ENCODE data around the gene FEZF1.

The FEZF1 gene

DNA sequence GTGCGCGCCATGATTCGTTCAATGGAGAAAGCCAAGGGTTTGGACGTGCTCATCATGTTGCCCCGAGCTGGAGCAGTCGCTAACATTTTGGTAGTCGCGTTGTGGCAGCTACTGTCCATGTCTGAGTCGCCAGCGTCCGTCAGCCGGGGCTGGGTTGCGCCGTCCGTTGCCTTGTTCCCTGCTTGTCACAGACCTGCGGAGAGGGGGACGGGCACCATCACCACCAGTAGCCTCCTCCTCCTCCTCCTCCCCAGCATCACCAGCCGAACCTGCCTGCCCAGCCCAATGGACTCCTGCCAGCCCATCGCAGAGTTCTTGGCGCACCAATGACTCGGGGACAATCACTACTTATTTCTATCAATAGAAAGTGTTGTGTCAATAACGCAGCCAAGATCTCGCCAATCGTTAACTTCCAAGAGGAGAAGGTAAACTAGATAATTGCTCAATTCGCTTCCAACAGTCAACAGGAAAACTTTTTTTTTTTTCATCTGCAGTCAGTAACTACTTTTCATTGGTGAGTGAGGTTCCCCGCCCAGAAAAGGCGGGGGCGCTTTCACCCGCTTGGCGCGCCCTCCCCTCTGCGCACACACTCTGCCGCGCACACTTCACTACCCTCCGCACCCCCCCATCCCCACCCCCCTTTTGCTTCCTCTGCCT, at the start of gene FEZF1:
Gene FEZF1, minus strand, starts transcription at position 432 of the 657 bp plus-strand sequence. Its CDS starts 313 bp downstream, at position 119.
- DNase-seq, result no peak

DNA sequence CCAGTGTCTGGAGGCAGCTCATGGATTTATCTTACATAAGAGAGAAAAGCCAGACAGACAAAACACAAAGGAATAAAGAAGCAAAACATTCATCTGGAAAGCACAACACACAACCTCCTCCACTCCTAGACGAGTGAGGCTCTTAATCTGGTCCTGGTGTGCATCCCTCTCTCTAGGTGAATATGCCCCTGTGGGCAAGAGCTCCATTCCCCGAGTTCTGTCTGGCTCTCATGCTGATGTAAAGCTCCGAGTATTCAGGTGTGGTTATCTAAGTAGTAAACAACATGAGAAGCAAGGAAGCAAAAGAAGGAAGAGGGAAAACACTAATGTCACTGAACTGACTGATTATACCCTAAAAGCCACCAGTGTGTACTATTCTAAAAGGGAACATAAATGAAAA, 47.9 kb upstream of the FEZF1 start:
- no peak for DNase-seq

DNA sequence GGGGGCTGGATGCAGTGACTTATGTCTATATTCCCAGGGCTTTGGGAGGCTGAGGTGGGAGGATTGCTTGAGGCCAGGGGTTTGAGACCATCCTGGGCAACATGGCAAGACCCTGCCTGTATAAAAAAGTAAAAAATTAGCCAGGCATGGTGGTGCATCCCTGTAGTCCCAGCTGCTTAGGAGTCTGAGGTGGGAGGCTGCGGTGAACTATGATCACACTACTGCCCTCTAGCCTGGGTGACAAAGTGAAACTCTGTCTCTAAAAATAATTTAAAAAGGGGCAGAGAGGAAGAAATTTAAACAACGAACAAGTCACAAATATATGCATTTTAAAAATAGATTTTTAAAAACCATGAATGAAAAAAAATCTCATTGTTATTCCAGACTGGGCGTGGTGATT, 46.2 kb upstream of the FEZF1 start:
- no peak for DNase-seq

DNA sequence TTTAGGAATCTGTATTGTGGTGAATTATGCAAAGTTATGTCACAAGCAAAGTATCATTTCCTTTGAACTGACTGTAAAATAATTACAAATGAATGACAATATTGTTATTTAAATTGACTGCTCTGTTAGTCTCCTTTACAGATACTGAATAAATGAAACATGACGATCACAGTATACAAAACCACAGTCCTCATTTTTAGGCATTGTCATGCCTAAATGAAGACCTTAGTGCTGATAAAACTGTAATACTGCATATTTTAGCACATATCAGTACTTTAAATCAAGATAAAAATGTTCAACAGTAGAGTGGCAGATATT, 39.7 kb upstream of the FEZF1 start:
- no peak for DNase-seq

DNA sequence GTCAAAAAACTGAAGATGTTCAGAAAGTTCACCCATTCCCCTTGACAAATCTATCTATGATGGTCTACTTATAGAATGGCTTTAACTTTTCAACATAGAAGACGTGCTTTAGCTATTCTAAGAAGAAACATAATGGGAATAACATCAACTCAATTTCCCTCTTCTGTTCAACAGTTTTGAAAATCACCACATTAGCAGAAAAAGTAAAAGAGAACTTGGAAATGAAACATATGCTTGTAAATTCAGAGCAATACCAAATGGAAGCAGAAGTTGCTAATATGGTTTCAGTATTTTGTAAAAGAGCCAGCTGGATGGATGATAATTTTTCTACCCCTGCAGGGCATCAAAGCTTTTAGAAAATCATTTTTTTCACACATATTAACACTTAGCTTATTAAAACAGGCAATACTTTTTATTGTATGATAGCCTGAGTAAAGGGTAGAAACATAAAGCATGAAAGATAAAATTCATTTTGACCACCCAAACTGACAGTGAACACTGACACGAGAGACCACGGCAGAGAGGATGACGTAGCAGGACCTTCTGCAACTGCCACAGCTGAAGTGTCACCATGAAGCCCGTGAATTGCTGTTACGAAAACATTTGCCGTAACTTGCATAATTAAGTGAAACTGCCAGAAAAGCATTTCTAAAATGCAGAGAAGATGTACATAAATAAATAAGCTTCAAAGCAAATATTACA, 39.2 kb upstream of the FEZF1 start:
- DNase-seq, result no peak

DNA sequence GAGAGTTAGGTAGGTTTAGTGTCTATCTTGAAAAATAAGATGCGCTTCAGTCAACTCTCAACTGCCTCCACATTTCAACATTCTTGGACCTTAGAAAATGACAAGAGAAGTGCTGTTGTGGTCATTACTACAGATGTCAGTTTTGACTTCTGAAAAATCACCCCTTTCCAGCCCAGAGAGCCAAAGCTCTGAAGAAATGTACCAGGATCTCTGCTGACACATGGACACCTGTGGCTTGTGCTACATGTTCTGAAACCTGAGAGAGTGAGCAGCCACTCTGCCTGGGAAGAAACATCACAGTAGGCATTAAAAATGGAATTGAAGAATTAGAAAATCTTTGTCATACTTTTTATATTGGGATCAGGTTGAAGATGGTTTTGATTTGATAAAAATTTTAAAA, 35.9 kb upstream of the FEZF1 start:
- DNase-seq, result no peak

DNA sequence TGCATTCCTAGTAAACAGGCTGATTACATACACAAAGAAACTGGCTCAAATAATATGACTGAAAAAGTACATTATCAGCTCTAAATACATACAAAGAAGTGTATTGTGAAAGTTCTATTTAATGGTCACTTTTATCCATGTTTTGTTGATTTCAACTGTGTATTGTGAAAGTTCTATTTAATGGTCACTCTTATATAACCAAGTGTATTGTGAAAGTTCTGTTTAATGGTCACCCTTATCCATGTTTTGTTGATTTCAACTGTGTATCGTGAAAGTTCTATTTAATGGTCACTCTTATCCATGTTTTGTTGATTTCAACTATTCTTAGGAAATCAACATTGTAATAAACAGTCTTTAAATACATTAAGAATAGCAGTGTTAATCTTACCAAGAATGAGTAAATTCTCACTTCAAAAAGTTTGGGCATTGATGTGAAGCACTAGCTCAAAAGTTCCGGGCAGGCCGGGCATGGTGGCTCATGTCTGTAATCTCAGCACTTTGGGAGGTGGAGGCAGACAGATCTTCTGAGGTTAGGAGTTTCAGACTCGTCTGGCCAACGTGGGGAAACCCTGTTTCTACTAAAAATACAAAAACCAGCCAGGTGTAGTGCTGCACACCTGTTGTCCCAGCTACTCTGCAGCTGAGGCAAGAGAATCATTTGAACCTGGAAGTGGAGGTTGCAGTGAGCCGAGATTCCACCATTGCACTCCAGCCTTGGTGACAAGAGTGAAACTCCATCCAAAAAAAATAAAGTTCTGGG, 34.8 kb upstream of the FEZF1 start:
- no peak for DNase-seq

DNA sequence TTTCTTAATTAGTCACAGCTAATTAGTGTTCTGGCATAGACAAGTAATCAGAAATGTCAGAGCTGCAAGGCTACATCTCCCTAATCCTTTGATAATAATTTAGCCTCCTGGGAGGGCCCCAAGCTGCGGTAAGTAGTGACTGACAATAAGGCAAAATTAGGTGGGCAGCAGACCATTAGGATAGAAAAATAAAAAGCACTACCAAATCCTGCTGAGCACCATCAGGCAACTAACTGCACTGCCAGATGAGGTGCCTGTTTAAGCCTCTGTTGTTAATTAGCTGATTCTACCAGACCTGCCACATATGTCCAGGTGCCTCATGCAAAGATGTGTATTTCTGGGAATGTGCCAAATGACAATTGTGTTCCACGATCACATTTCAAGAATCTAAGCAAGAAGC, 32.5 kb upstream of the FEZF1 start:
- no peak for DNase-seq

DNA sequence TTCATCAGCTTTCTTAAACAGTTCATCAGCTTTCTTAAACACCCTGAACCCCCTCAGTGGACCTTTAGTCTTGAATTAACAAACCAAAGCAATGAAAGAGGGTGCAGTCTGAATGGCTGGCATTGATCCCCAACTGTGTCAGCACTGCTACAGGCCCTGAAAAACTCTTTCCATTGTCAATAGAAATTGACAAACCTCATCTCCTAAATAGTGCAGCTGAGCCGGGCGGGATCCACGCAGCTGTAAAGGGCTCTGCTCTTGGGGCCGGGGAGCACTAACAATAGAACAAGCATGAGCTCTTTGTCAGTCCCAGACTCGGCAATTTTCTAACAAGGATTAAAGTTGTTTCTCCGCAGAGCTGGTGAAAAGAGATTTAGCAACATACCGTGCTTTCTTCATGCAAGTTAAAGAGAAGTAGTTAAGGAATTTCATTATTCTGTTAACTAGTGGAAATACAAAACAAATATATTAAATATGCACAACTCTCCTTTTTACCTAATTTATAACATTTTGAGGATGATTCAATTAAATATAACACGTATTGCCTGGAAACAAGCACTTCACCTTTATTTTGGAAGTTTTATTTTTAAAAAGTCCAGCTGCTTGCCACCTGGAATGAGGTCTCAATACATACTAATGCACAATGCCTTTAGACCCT, 24.7 kb upstream of the FEZF1 start:
- DNase-seq, result no peak

DNA sequence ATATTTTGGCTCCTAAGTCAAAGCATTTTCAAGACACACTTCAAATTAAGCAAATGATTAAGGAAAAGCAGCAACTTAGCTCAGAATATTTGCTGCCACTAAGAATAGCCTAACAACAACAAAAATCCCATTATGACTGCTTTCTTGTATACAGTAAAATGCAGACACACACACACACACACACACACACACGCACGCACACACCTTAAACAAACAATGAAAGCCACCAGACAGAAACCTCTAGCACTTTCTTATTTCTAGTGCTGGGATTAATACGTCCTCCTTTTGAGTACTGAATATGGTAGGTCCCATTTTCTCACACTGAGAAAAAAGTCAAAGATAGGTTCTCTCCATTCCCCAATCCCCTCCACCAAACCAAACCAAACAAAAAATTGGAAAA, 23.4 kb upstream of the FEZF1 start:
- DNase-seq, result no peak

DNA sequence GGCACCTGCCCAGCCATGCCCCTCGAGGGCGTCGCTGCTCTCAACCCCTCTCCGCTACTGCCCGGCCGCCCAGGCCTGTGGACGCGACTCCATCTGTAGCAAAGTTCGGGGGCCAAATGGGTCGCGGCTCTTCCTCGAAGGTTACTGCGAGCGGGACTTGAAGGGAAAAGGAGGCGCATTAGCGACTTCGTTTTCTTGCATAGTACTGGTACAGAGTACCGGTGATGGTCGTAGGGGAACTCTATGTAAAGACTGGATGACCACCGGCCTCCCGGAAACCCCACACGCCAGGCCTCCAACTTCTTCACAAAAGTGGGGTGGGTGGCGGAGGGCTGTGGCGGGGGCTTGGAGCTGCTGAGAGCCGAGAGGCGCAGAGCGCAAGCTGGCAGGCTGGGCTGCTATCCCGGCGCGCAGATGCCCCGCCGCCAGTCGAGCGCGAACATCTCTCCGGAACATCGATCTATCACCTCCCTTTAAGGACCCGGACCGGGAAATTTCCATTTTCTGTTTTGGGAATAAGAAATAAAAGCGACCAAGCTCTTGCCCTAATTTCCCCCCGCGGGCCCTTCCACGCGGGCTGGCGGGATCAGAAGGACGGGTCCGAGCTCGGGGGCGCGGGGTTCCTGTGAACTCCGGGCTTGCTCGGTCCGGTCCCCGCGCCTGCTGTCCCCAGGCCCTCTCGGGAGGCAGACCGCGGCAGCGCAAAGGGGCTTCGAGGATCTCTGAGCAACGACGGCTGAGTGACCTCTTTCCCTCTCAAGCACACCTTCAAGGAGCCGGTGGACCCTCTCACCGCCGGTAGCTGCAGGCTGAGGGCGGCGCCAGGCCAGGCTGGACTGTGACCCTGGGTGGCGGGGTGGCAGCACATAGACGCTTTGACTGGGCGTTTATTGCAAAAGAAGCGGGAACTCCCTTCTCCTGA, 12.2 kb upstream of the FEZF1 start:
- DNase-seq, result no peak

DNA sequence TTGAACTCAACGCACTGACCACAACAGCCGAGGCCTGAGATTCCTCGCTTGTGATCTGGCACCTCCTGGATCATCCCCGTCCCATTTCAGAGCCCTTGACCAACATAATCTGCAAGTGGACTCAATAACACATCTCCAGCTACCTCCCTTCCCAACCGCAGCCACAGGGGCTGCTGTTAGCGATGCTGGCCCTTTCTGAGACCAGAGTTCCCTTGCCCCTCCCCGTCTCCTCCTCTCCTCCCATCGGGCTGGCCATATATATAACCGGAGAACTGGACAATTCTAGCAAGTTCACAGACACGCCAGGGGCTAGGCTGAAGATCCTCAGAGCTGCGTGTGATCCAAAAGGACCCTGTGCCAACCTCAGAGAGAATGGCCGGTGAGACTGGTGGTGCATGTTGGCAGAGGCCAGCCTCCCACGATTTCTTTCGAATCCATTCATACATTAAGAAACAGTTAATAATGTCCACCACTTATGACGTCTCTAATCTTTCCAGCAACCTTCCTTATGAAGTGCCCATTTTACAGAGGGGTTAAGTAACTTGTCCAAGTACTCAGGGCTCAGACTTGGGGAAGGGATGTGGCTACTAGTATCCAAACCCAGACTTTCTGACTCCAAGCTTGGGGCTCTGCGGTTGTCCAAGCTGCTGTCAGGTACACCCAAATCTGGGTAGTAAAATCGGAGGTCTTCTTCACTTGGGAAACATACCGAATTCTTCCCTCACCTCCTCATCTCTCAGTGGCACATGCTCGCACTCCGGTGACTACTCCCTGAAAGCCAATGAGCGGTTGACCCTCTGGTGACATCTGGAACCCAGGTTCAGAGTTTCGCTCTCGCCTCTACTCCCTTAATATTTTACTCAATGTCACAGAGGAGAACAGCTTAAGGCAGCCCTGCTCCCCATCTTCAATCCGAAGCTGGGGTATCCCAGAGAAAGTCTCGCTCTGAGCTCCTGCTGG, 11.2 kb upstream of the FEZF1 start:
- no peak for DNase-seq

DNA sequence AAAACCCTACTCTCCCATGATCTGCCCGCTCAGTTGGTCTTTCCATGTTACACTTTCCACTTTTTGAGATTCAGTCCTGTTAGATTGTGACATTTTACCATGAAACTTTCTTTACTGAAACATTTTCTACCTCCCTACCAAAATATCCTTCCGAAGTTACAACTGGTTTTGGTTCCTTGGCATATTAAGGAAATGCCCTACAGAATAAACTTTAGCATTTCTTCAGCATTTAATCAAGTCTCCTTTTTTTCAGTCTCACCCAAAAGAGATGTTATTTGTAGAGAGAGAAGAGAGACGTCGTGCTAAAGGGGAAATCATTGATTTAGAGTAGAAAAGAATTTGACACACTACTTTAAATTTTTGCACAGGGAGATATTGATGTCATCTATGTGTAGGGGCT, 9.7 kb upstream of the FEZF1 start:
- DNase-seq, result no peak

DNA sequence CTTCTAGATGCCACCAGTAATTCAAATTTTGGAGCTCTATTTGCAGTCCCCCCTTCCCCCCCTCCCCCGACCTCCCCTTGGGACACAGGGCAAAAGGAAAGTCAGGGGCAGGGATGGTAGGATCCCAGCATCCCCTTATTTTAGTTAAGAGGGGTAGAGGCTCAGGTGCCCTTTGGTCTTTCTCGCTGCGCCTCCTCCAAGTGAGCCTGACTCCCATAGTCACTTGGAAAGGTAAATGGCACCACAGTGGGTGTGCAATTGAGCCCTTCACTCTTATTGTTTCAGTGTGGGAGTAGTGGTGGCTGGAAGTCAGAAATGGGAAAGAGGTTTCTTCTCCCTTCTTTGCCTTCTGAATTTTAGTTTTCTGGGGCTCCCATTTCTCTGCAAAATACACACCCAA, 8.2 kb upstream of the FEZF1 start:
- DNase-seq, result no peak

DNA sequence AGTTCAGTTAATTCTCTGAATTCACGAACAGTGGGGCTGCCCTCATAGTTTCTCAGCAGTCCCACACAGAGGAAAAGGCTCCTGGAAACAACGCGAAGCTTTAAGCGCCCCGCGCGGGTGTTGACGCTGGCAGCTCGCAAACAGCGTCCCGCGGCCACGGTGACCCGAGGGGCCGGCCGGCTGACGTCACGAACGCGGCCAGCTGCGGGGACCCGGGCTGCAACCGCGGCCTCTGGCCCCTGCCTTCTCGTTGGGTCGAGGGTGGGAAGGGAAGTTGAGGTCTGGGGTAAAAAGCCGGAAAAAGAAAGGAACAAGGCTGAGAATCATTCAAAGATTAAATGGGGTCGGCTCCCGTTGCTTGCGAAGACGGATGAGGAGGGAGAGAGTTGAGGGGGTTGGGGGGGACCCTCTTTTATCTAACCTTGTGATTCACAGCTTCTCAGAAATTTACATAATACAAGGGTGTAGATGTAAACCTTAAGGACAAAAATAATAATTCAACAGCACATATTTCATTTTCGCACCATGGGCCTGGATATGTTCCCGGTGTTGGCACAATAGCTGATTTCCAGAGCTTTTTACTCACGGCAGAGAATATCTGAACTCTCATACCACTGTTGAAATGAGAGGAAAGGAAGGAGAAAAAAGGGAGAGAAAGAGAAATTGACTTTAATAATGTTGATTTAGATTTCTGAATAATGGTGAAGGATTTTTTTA, 7.3 kb upstream of the FEZF1 start:
- no peak for DNase-seq

DNA sequence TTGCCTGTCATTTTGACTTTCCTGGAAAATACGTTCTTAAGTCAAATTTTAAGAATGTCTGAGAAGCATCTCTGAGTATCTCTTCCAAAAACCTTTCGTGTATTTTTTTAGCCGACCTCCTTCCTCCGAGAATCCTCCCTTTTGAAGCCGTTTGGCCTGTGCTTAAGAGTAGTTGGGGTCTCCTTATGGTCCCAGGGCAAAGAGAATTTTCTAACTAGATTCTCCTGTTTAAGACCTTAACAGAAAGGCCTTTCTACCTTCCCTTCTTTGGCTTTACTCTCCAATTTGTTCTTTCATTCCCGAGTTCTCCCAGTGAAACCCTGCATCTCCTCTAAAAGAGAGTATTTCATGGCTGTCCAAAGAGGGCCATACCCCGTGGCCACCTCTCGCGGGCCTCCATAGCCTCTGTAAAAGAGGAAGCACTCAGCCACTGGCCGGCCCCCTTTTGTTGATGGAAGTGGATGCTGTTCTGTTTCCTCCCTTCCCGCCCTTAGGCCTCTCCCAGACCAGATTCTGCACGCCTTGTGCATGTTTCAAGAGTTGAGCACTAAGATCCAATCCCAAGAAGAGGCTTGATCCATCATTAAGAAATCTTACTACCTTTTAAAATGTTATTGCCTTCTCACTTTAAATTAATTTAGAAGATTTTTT, 6.6 kb upstream of the FEZF1 start:
- no peak for DNase-seq

DNA sequence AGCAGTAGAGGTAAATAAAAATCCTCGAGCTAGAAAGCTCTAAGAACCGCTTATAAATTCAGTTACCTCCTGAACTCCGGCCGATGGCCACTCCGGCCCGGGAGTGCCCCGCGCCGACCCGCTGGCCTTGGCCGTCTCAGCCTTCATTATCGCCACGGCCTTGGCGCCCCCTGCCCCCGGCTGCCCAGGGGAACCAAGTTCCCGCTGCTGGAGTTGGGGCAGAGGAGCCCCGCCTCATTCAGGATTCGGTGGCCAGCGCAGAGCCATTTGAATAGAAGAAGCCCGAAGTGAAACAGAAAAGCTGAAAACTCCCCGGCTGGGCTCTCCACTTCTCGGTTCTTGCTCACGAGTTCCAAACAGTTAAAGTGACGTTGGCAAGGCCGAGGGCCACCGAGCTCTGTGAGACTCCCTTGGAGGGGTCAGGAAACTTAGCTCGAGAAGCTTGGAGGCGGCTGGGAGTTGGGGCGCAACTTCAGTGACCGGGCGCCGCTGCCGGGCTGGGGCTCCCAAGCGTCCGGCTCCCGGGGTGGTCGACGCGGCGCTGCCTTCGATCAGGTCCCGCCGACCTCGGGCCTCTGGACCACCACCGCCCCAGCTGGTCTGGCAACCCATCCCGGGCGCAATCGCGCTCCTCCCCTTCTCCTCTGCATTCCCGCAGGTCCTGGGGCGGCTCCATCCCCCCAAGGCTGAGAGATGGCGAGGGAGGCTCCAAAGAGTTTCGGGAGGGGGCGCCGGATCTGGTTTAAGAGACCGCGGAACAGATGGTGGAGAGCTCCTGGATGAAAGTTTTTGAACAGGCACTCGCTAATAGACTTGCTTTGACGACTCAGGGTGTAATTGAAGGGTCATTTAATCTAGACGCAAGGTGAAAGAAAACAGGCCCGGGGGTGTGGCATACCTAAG, 5.8 kb upstream of the FEZF1 start:
- DNase-seq, result no peak

DNA sequence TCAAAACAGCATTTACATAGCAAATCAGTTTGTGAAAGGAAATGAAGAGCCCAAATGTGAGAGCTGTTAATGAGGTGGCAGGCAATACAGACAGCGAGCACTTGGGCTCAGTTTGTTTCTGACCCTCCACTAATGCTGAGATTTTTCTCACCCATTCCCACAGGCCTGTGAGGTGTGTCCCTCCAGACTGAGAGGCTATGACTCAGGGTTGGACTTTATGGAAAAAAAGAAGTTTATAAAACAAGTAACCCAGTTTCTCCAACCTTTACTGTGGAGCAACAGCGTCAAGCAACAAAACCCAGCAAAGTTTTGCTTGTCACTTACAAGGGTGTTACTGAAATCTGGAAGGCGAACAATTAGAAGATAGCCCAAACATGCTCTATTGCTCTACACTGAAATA, 4.9 kb upstream of the FEZF1 start:
- DNase-seq, result no peak

DNA sequence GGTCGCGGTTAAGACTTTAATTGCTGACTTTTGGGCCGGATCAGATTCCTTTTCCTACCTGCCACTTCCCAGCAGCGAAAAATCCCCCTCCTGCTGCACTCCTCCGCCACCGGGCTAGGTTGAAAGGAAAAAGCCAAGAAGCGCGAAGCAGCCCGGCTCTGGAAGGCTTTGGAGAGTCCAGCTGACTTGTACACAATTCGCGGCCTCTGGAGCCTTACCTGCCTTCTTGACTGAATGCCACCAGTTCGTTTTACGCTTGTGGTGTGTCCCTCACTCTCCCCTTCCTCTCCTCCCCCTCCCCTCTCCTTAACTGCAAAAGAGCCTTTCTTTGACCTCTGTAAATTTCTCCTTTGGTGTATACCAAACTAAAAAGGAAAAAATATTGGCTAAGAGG, 2.7 kb upstream of the FEZF1 start:
- DNase-seq, result no peak
